Measurements from ENCODE around the gene NEMP1. TPM values are rescaled to one million over a fixed set of nuclear protein-coding genes. Genes with fewer than 3 reads are reported as not detected.

NEMP1 gene
- polyA plus RNA-seq, 6 donors from 2014 or later = 3.9 to 7.1 (median 5.9) TPM

DNA sequence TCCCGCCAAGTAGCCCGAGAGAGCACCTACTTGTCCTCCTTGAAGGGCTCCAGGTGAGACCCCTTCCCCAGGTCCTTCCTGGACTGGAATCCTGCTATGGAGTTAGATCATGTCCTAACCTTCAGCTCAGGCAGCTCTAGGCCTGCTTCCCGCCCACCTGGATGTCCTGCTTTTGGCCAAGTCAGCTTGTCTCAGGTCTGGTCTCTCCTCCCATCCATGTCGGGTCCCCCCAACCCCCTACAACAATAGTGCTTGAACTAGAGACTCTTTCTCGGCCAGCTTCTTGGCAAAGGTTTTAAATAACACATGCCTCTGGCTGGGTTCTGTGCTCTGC lies 13.9 kb upstream of the NEMP1 start:
- peak overlapping the region in 3 of 6 donors; percentile 10 to 97 (median 94) for H3K27ac Mint-ChIP-seq
- H3K27me3 Mint-ChIP-seq = no peaks in the 10 kb centered on the region
- H3K4me3 Mint-ChIP-seq = peak overlapping the region in 5 of 8 donors; percentile 12 to 74 (median 45)
- H3K4me1 Mint-ChIP-seq = peaks cover 60 to 77% (median 73%) of the 10 kb centered on the region in 3 donors
- H3K9me3 Mint-ChIP-seq = no peaks in the 10 kb centered on the region
- H3K36me3 Mint-ChIP-seq = peaks cover 6 to 14% of the 10 kb centered on the region in 2 donors
- no peak for DNase-seq
- ATAC-seq (ENCODE audit: low read depth in 2 of 2) = no peak

DNA sequence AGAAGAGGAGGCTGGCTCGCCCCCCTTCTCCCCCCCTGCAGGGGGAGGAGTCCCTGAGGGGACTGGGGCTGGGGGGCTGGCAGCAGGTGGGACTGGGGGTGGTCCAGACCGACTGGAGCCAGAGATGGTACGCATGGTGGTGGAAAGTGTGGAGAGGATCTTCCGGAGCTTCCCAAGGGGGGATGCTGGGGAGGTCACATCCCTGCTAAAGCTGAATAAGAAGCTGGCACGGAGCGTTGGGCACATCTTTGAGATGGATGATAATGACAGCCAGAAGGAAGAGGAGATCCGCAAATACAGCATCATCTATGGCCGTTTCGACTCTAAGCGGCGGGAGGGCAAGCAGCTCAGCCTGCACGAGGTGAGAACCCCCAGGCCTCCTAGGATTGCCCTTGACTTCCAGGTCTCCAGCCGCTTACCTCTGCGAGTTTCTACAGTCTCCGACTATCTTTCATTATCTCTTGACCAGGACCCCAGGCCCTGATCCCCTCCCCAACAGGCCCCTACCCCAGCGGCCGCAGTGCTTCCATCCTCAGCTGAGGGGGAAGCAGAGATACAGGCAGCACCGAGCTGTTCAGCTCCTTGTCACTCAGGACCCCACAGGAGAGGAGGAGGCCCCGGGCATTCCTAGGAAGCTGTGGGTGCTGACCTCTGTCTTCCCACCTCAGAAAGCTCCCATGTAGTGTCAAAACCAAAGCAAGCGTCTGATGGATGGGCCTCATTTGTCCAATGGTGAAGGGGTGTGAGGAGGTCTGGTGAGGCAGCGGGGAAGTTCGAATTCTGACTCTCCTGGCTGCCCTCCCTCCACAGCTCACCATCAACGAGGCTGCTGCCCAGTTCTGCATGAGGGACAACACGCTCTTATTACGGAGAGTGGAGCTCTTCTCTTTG lies 13.3 kb upstream of the NEMP1 start:
- no peaks in the 10 kb centered on the region for H3K27me3 Mint-ChIP-seq
- ATAC-seq (ENCODE audit: low read depth in 2 of 2) = no peak
- peaks cover 6 to 10% of the 10 kb centered on the region in 2 donors for H3K36me3 Mint-ChIP-seq
- H3K9me3 Mint-ChIP-seq = no peaks in the 10 kb centered on the region
- DNase-seq = no peak
- H3K27ac Mint-ChIP-seq = peak overlapping the region in 3 of 6 donors; percentile 10 to 97 (median 94)
- peak overlapping the region in 7 of 8 donors; percentile 45 to 74 (median 66) for H3K4me3 Mint-ChIP-seq
- peaks cover 63 to 73% (median 72%) of the 10 kb centered on the region in 3 donors for H3K4me1 Mint-ChIP-seq

DNA sequence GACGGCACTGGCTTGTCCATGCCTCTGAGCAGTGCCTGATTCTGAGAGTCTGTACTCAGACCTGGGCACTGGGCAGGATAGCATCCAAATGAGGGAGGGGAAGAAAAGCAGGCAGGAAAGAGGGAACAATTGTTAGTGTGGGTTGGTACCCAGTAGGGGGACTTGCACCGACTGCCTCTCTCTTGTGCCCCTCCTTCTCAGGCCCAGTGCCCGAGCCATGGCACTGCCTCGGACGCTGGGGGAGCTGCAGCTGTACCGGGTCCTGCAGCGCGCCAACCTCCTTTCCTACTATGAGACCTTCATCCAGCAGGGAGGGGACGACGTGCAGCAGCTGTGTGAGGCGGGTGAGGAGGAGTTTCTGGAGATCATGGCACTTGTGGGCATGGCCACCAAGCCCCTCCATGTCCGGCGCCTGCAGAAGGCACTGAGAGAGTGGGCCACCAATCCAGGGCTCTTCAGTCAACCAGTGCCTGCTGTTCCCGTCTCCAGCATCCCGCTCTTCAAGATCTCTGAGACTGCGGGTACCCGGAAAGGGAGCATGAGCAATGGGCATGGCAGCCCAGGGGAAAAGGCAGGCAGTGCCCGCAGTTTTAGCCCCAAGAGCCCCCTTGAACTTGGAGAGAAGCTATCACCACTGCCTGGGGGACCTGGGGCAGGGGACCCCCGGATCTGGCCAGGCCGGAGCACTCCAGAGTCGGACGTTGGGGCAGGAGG lies 12.5 kb upstream of the NEMP1 start:
- Mint-ChIP-seq H3K4me3 (peak overlapping the region in 6 of 8 donors; percentile 9 to 88 (median 64)), H3K27ac (peak overlapping the region in 3 of 6 donors; percentile 32 to 97 (median 82)), H3K9me3 (no peaks in the 10 kb centered on the region), H3K4me1 (peaks cover 68 to 74% (median 72%) of the 10 kb centered on the region in 3 donors), H3K36me3 (peaks cover 2 to 4% of the 10 kb centered on the region in 2 donors), H3K27me3 (no peaks in the 10 kb centered on the region)
- DNase-seq (no peak), ATAC-seq (ENCODE audit: low read depth in 2 of 2) (no peak)

DNA sequence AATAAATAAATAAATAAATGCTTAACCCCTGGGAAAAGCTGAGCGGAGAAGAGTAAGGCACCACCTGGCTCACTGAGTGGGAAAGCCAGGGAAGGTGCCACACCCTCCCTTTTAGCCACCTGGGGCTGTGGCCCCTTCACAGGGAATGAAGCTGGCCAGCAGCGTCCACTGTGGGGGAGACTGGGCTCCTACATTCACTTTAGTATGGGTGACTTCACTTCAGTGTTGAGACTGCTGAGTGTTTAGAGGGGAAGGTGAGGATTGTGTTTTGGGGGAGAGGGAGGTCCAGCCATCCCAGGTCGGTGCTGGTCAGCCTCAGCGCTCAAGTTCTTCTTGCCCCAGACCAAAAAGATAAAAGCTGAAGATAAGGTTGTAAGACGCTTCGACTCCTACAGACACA lies 11.9 kb upstream of the NEMP1 start:
- H3K27ac Mint-ChIP-seq = peak overlapping the region in 3 of 6 donors; percentile 32 to 83 (median 82)
- H3K4me1 Mint-ChIP-seq = peaks cover 71 to 76% (median 75%) of the 10 kb centered on the region in 3 donors
- H3K9me3 Mint-ChIP-seq = no peaks in the 10 kb centered on the region
- H3K27me3 Mint-ChIP-seq = no peaks in the 10 kb centered on the region
- no peak for DNase-seq
- no peaks in the 10 kb centered on the region for H3K36me3 Mint-ChIP-seq
- no peak for ATAC-seq (ENCODE audit: low read depth in 2 of 2)
- H3K4me3 Mint-ChIP-seq = peak overlapping the region in 6 of 8 donors; percentile 45 to 97 (median 90)

DNA sequence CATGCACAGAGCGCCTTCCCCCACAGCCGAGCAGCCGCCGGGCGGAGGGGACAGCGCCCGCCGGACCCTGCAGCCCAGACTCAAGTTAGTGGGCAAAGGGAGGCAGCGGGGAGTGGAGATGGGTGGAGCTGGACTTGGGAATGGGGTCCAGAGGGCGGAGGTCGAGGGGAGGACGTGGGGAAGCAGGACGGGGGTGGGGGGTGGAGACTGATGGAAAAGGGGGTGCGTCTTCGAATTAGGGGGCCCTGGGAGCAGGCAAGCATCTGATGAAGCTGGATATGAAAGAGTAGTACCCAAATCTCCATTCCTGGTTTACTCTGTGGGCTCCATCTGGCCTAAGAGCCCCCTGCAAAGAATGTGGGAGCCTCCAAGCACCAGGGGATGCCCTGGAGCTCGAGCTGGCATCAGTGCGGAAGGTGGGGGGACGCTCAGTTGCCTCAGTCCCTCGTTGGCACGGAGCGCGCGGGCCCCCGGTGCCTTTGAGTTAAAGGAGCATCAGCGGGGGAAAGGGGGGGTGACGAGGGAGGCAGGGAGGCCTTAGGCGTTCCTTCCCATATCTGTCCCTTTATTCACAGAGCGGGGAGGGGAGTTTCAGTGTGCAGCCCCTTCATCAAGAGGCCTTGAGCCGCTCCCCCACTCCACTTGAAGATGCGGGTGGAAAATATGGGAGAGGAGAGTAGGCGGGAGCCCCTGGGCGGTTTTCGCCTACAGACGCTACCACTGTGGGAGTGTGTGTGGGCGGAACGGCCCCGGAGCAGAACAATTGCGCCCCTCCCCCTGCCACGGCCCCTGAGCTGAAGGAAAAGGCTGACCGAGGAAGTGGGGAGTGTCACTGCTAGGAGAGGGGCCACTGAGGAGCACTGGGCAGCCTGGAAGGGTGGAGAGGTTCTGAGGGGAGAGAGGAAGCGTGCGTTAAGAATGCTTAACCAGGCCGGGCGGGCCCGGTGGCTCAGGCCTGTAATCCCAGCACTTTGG lies 11.0 kb upstream of the NEMP1 start:
- H3K9me3 Mint-ChIP-seq = no peaks in the 10 kb centered on the region
- H3K4me1 Mint-ChIP-seq = peaks cover 65 to 76% (median 68%) of the 10 kb centered on the region in 3 donors
- H3K27ac Mint-ChIP-seq = peak overlapping the region; percentile 69 to 96 (median 92)
- H3K36me3 Mint-ChIP-seq = no peaks in the 10 kb centered on the region
- no peaks in the 10 kb centered on the region for H3K27me3 Mint-ChIP-seq
- ATAC-seq (ENCODE audit: low read depth in 2 of 2) (no peak), DNase-seq (peak; percentile 44)
- peak overlapping the region; percentile 88 to 97 (median 95) for H3K4me3 Mint-ChIP-seq

DNA sequence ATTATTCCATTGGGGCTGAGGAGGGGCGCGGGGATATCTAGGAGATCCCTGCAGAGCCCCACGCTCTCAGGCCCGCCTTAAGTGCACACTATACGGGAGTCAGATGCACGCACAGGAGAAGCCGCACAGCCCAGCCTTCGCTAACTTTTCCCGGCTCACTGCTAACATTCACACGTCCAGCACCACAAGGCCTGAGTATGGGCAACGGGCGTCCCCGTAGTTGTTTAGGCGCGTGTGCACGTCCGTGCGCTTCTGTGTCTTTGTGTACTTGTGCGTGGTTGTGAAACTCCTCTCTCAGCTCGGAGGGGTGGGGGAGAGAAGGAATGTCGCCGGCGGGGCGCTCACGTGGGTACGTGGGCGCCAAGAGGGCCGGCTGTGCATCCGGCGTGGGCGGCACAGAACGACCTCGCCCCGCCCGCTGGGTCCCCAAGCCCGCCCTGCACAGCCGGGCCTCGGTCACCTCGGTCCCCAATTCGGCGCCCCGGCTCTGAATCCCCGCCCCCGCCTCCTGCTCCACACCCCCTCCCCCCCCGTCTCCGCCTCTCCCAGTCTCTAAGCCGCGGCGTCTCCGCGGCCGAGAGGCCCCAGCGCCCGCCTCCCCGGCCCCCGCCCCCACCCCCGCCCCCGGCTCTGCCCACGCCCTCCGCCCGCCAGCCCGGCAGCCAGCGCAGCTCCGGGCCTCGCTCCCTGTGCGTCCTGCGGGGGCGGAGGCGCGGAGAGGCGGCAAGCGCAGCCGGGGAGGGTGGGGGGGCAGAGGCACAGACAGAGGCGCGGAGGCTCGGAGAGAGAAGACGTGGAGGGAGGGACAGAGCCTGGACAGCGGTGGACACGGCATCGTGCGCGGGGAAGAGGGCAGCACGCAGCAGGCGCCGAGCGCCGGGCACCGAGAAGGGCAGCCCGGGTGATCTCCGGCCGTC lies 10.0 kb upstream of the NEMP1 start, which contains the start of gene NAB2:
Gene NAB2 (plus strand): TSS at position 761 of the 917 bp plus-strand sequence. CDS start 158 bp downstream, outside the sequence.
- H3K4me1 Mint-ChIP-seq = peaks cover 56 to 68% (median 59%) of the 10 kb centered on the region in 3 donors
- H3K27me3 Mint-ChIP-seq = no peaks in the 10 kb centered on the region
- H3K9me3 Mint-ChIP-seq = no peaks in the 10 kb centered on the region
- no peaks in the 10 kb centered on the region for H3K36me3 Mint-ChIP-seq
- ATAC-seq (ENCODE audit: low read depth in 2 of 2) = peak; percentile 69
- peak within 1 kb of the TSS; percentile 97 to 100 (median 98) for H3K27ac Mint-ChIP-seq
- peak within 1 kb of the TSS; percentile 88 to 98 (median 96) for H3K4me3 Mint-ChIP-seq
- DNase-seq = peak; percentile 94

DNA sequence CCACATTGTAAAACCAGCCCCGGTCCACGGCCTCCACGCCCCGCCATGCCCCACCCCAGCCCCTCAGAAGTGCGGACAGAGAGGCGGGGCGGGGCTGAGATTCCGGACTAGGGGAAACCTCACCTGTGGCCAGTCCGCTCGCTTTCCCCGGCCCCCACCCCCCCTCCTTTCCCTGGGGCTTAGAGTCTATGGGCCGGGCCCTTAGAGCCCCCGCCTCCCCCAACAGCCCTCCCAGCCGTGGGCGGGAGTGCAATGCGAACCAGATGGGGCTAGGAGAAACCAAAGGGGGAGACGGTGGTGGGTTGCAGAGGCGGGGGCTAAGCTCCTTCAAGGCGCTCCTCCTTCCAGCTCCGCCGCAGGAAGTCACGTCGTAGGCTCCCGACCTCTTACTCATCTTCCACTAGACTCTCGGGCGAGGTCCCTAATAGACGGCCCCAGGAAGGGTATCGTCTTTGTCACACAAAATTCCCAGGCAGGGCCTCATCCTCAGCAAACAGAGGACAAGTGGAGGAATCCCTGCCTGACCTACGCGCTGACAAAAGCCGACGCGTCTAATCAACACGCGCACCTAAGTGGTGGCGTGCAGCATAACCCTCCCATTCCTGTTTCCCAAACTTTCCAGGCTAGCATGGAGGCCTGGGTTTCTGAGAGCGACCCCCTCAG lies 9.2 kb upstream of the NEMP1 start:
- H3K36me3 Mint-ChIP-seq = no peaks in the 10 kb centered on the region
- peak overlapping the region; percentile 88 to 98 (median 95) for H3K4me3 Mint-ChIP-seq
- no peaks in the 10 kb centered on the region for H3K27me3 Mint-ChIP-seq
- H3K9me3 Mint-ChIP-seq = no peaks in the 10 kb centered on the region
- peaks cover 50 to 61% (median 53%) of the 10 kb centered on the region in 3 donors for H3K4me1 Mint-ChIP-seq
- no peak for DNase-seq
- peak; percentile 28 to 34 for ATAC-seq (ENCODE audit: low read depth in 2 of 2)
- peak overlapping the region; percentile 97 to 100 (median 98) for H3K27ac Mint-ChIP-seq

DNA sequence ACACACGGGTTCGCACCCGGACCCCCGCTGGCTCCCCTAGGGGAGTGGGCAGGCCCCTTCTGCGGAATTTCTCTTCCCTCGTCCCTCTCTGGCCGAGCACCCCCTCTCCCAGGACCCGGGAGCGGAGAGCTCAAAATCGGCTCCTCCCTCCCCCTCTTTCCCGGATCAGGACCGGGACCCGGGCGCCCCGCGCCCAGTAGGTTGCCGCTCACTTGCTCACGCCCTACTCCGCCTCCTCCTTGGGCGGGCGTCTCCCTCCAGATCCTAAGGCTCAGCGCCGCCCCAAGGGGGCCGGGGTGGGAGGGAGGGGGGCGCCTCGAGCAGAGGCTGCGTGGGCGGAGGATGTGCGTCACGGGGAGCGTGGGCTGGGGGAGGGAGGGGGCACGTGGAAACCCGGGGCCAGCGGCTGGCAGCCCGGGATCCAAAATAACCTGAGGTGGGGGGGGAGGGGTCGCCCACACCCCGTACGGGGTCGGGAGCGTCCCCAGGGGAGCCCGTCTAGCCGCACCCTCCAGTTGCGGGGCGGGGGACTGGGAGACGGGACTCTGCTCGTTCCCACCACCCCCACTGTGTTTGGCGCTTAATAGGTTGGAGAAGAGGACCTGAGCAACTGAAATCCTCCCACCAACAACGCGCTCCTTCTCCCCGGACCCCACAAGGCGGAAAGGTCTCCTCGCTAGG lies 8.6 kb upstream of the NEMP1 start:
- H3K27ac Mint-ChIP-seq = peak overlapping the region; percentile 97 to 100 (median 99)
- no peaks in the 10 kb centered on the region for H3K27me3 Mint-ChIP-seq
- ATAC-seq (ENCODE audit: low read depth in 2 of 2) (peak; percentile 53 to 55), DNase-seq (peak; percentile 86)
- peaks cover 45 to 54% (median 46%) of the 10 kb centered on the region in 3 donors for H3K4me1 Mint-ChIP-seq
- no peaks in the 10 kb centered on the region for H3K9me3 Mint-ChIP-seq
- H3K36me3 Mint-ChIP-seq = no peaks in the 10 kb centered on the region
- peak overlapping the region; percentile 88 to 98 (median 95) for H3K4me3 Mint-ChIP-seq

DNA sequence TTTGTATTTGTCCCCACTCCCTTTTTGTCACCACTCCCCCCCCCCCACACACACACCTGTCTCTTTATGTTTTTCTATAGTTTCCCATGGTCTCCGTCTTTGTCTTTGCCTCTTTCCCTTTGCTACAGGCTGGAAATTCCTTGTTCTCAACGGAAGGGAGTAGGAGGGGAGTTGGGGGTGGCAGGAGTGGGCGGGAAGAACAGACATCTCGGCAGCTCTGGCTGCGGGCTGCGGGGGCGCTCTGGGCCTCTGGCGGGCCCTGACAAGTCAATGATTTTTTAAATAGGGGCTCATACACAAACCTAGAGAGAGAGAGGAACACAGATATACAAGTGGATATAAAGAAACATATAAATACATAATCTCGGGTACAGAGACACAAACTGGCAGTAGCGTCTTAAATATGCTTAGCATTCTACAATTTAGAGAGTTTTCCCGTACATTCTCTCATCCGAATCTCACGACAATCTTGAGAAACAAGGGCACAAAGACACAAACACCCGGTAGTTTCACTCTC lies 8.0 kb upstream of the NEMP1 start:
- H3K9me3 Mint-ChIP-seq = no peaks in the 10 kb centered on the region

DNA sequence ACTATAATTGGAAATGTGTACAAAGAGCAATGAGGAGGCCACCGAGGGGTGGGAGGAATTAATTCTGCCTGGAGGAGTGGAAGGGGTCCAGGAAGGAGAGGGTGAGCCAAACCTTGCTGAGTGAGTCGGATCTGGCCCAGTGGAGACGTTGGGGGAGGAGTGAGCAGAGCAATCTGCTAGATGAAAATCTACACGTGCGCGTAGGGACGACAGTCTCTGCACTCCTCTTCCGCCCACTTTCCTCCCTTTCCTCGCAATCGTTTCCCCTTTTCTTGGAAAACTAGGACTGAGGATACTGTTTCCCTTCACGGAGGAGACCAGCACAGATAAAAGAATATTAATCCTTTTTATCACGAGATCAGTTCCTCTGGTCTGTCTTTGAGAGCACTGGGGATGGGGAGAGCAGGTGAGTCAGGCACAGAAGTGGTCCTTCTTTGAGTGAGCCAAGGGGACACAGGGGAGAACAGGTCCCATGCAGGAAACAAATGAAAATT lies 7.5 kb upstream of the NEMP1 start:
- H3K4me3 Mint-ChIP-seq = peak overlapping the region; percentile 88 to 98 (median 95)
- H3K4me1 Mint-ChIP-seq = peaks cover 38 to 47% (median 38%) of the 10 kb centered on the region in 3 donors
- no peaks in the 10 kb centered on the region for H3K27me3 Mint-ChIP-seq
- ATAC-seq (ENCODE audit: low read depth in 2 of 2) (no peak), DNase-seq (no peak)
- H3K9me3 Mint-ChIP-seq = no peaks in the 10 kb centered on the region
- H3K36me3 Mint-ChIP-seq = no peaks in the 10 kb centered on the region
- H3K27ac Mint-ChIP-seq = peak overlapping the region; percentile 97 to 100 (median 99)

More for the DNA sequence above, 8.0 kb upstream of the NEMP1 start:
- peak overlapping the region; percentile 97 to 100 (median 99) for H3K27ac Mint-ChIP-seq
- H3K36me3 Mint-ChIP-seq = no peaks in the 10 kb centered on the region
- no peaks in the 10 kb centered on the region for H3K27me3 Mint-ChIP-seq
- H3K4me3 Mint-ChIP-seq = peak overlapping the region; percentile 88 to 98 (median 95)
- peaks cover 42 to 51% (median 42%) of the 10 kb centered on the region in 3 donors for H3K4me1 Mint-ChIP-seq
- ATAC-seq (ENCODE audit: low read depth in 2 of 2) (peak; percentile 20 to 24), DNase-seq (peak; percentile 51)
